Erythroblast (primary cell): ENCODE data around the gene ANTXR2.
"Not testable (repeated sequence)": the region's sequence is repeated elsewhere in the genome, so short reads cannot be mapped to it uniquely, and the experiment has no call there.

Experiments
- DNase-seq, 2 experiments: peaks; one replicate each; lab custom pipeline; 2025; lab: John Stamatoyannopoulos, UW
- GATA1 ChIP-seq: IDR thresholded peaks from 2 replicates; pipeline ENCODE4 v1.6.1; 2011; ENCODE audit warnings: low read depth, mild to moderate bottlenecking, control low read depth, low read length, moderate library complexity
- POLR2A ChIP-seq: IDR thresholded peaks from 2 replicates; pipeline ENCODE4 v1.6.1; 2011; ENCODE audit warnings: mild to moderate bottlenecking, low read length

Gene ANTXR2

GRCh38 chr4:79897174-79897573 is 175.9 kb downstream of the ANTXR2 start:
- DNase-seq: no peak
- no peak for TF ChIP-seq GATA1
- TF ChIP-seq POLR2A: no peak

GRCh38 chr4:79893456-79893855 is 179.6 kb downstream of the ANTXR2 start:
- DNase-seq: no peak

GRCh38 chr4:79889026-79889425 is 184.0 kb downstream of the ANTXR2 start:
- not testable (repeated sequence) for DNase-seq

More at GRCh38 chr4:79893456-79893855, 179.6 kb downstream of the ANTXR2 start:
- TF ChIP-seq GATA1 (no peak), POLR2A (no peak)

- TF ChIP-seq POLR2A (no peak), GATA1 (no peak)
- no peak for DNase-seq
Observed at GRCh38 chr4:79886557-79886956, 186.5 kb downstream of the ANTXR2 start.

GRCh38 chr4:79886021-79886420 is 187.0 kb downstream of the ANTXR2 start:
- no peak for DNase-seq
- TF ChIP-seq GATA1 (no peak), POLR2A (no peak)

- no peak for DNase-seq
- TF ChIP-seq POLR2A (no peak), GATA1 (no peak)
Observed at GRCh38 chr4:79883290-79883689, 189.7 kb downstream of the ANTXR2 start.

- no peak for DNase-seq
Observed at GRCh38 chr4:79882806-79883205, 190.2 kb downstream of the ANTXR2 start.

GRCh38 chr4:79881407-79881806 is 191.6 kb downstream of the ANTXR2 start:
- no peak for DNase-seq
- TF ChIP-seq POLR2A: no peak
- TF ChIP-seq GATA1: no peak

More at GRCh38 chr4:79882806-79883205, 190.2 kb downstream of the ANTXR2 start:
- TF ChIP-seq POLR2A (no peak), GATA1 (no peak)

- DNase-seq: no peak
- TF ChIP-seq POLR2A (no peak), GATA1 (no peak)
Observed at GRCh38 chr4:79877511-79877910, 195.5 kb downstream of the ANTXR2 start.

GRCh38 chr4:79875344-79875899 is 197.6 kb downstream of the ANTXR2 start:
- no peak for TF ChIP-seq GATA1
- no peak for TF ChIP-seq POLR2A

GRCh38 chr4:79874197-79874596 is 198.8 kb downstream of the ANTXR2 start:
- TF ChIP-seq GATA1 (no peak), POLR2A (no peak)
- DNase-seq: no peak

More at GRCh38 chr4:79875344-79875899, 197.6 kb downstream of the ANTXR2 start:
- DNase-seq: no peak

GRCh38 chr4:79872738-79873137 is 200.3 kb downstream of the ANTXR2 start:
- TF ChIP-seq POLR2A: no peak
- TF ChIP-seq GATA1: no peak
- DNase-seq: no peak

GRCh38 chr4:79871961-79872360 is 201.1 kb downstream of the ANTXR2 start:
- DNase-seq: no peak
- TF ChIP-seq GATA1: no peak
- no peak for TF ChIP-seq POLR2A

- TF ChIP-seq GATA1: no peak
- no peak for TF ChIP-seq POLR2A
- no peak for DNase-seq
Observed at GRCh38 chr4:79869597-79870237, 203.3 kb downstream of the ANTXR2 start.

GRCh38 chr4:79865201-79865597 is 207.8 kb downstream of the ANTXR2 start:
- TF ChIP-seq GATA1 (no peak), POLR2A (no peak)

More at GRCh38 chr4:79865201-79865597, 207.8 kb downstream of the ANTXR2 start:
- no peak for DNase-seq
